ENCODE results near the gene PNCK. TPM values are rescaled to one million over a fixed set of nuclear protein-coding genes. Genes with fewer than 3 reads are reported as not detected.

The PNCK gene
- total and polyA plus RNA-seq, 2 of the 13 experiments (the other 11 are each of a cell fraction or from before 2014, with no cell fraction given) = 33.1 TPM; not detected in 1

DNA sequence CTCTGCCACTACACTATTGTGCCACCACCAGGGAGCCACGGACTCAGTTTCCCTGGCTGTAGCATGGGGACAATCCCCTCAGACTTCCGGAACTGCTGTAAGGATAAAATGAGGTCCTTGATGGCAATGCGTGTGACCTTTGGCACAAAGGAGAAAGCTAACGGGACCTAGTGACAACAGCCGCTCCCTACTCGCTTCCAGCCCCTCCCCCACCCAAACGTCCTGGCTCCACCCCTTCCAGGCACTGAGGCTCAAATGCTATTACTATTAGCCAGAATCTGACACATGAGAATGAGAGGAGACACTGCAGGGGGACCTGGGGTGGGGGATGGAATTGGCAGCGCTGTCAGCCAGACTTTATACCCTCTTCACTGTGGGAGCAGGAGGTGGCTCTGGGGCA lies 32.0 kb downstream of the PNCK start (continued):
- TF ChIP-seq ZBTB42 (CRISPR knock-in tag; IDR thresholded peaks at IDR 0.05) (no peak), JDP2 (CRISPR knock-in tag; IDR thresholded peaks at IDR 0.05; ENCODE audit: borderline replicate concordance) (no peak), TGIF2 (CRISPR knock-in tag; IDR thresholded peaks at IDR 0.05) (no peak), FOXP1 (IDR thresholded peaks at IDR 0.05) (no peak), FOXP1 (CRISPR knock-in tag; IDR thresholded peaks at IDR 0.05) (0 out of 2 replicates have a peak, but pooled peaks have one; percentile 8), NR2C2 (CRISPR knock-in tag; IDR thresholded peaks at IDR 0.05; ENCODE audit: borderline replicate concordance) (0 out of 2 replicates have a peak, but pooled peaks have one; percentile 27), ZNF615 (CRISPR knock-in tag; IDR thresholded peaks at IDR 0.05; ENCODE audit: borderline replicate concordance) (no peak), ZSCAN31 (CRISPR knock-in tag; IDR thresholded peaks at IDR 0.05; ENCODE audit: low read depth) (no peak), GTF3A (CRISPR knock-in tag; conservative IDR thresholded peaks at IDR 0.05) (no peak), ASH2L (IDR thresholded peaks at IDR 0.05; ENCODE audit: insufficient read length, low read depth, low read length) (no peak), NKX3-1 (CRISPR knock-in tag; IDR thresholded peaks at IDR 0.05) (no peak), ZNF766 (CRISPR knock-in tag; IDR thresholded peaks at IDR 0.05; ENCODE audit: borderline replicate concordance) (no peak), MAFF (IDR thresholded peaks at IDR 0.05; ENCODE audit: low read depth, low read length) (no peak), SMAD3 (CRISPR knock-in tag; IDR thresholded peaks at IDR 0.05) (no peak), HMG20B (CRISPR knock-in tag; conservative IDR thresholded peaks at IDR 0.05) (no peak), SP5 (CRISPR knock-in tag; IDR thresholded peaks at IDR 0.05; ENCODE audit: borderline replicate concordance, low read depth) (0 out of 2 replicates have a peak, but pooled peaks have one; percentile 23), ZNF782 (CRISPR knock-in tag; IDR thresholded peaks at IDR 0.05; ENCODE audit: borderline replicate concordance) (no peak)
- TF ChIP-seq, protein P1, sequence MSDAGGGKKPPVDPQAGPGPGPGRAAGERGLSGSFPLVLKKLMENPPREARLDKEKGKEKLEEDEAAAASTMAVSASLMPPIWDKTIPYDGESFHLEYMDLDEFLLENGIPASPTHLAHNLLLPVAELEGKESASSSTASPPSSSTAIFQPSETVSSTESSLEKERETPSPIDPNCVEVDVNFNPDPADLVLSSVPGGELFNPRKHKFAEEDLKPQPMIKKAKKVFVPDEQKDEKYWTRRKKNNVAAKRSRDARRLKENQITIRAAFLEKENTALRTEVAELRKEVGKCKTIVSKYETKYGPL (CRISPR knock-in tag; IDR thresholded peaks at IDR 0.05) = no peak
- TF ChIP-seq, protein P2, sequence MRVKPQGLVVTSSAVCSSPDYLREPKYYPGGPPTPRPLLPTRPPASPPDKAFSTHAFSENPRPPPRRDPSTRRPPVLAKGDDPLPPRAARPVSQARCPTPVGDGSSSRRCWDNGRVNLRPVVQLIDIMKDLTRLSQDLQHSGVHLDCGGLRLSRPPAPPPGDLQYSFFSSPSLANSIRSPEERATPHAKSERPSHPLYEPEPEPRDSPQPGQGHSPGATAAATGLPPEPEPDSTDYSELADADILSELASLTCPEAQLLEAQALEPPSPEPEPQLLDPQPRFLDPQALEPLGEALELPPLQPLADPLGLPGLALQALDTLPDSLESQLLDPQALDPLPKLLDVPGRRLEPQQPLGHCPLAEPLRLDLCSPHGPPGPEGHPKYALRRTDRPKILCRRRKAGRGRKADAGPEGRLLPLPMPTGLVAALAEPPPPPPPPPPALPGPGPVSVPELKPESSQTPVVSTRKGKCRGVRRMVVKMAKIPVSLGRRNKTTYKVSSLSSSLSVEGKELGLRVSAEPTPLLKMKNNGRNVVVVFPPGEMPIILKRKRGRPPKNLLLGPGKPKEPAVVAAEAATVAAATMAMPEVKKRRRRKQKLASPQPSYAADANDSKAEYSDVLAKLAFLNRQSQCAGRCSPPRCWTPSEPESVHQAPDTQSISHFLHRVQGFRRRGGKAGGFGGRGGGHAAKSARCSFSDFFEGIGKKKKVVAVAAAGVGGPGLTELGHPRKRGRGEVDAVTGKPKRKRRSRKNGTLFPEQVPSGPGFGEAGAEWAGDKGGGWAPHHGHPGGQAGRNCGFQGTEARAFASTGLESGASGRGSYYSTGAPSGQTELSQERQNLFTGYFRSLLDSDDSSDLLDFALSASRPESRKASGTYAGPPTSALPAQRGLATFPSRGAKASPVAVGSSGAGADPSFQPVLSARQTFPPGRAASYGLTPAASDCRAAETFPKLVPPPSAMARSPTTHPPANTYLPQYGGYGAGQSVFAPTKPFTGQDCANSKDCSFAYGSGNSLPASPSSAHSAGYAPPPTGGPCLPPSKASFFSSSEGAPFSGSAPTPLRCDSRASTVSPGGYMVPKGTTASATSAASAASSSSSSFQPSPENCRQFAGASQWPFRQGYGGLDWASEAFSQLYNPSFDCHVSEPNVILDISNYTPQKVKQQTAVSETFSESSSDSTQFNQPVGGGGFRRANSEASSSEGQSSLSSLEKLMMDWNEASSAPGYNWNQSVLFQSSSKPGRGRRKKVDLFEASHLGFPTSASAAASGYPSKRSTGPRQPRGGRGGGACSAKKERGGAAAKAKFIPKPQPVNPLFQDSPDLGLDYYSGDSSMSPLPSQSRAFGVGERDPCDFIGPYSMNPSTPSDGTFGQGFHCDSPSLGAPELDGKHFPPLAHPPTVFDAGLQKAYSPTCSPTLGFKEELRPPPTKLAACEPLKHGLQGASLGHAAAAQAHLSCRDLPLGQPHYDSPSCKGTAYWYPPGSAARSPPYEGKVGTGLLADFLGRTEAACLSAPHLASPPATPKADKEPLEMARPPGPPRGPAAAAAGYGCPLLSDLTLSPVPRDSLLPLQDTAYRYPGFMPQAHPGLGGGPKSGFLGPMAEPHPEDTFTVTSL (CRISPR knock-in tag; IDR thresholded peaks at IDR 0.05; ENCODE audit: borderline replicate concordance) = no peak
- TF ChIP-seq, protein P3, sequence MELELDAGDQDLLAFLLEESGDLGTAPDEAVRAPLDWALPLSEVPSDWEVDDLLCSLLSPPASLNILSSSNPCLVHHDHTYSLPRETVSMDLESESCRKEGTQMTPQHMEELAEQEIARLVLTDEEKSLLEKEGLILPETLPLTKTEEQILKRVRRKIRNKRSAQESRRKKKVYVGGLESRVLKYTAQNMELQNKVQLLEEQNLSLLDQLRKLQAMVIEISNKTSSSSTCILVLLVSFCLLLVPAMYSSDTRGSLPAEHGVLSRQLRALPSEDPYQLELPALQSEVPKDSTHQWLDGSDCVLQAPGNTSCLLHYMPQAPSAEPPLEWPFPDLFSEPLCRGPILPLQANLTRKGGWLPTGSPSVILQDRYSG (CRISPR knock-in tag; IDR thresholded peaks at IDR 0.05) = no peak
- TF ChIP-seq, protein P4, sequence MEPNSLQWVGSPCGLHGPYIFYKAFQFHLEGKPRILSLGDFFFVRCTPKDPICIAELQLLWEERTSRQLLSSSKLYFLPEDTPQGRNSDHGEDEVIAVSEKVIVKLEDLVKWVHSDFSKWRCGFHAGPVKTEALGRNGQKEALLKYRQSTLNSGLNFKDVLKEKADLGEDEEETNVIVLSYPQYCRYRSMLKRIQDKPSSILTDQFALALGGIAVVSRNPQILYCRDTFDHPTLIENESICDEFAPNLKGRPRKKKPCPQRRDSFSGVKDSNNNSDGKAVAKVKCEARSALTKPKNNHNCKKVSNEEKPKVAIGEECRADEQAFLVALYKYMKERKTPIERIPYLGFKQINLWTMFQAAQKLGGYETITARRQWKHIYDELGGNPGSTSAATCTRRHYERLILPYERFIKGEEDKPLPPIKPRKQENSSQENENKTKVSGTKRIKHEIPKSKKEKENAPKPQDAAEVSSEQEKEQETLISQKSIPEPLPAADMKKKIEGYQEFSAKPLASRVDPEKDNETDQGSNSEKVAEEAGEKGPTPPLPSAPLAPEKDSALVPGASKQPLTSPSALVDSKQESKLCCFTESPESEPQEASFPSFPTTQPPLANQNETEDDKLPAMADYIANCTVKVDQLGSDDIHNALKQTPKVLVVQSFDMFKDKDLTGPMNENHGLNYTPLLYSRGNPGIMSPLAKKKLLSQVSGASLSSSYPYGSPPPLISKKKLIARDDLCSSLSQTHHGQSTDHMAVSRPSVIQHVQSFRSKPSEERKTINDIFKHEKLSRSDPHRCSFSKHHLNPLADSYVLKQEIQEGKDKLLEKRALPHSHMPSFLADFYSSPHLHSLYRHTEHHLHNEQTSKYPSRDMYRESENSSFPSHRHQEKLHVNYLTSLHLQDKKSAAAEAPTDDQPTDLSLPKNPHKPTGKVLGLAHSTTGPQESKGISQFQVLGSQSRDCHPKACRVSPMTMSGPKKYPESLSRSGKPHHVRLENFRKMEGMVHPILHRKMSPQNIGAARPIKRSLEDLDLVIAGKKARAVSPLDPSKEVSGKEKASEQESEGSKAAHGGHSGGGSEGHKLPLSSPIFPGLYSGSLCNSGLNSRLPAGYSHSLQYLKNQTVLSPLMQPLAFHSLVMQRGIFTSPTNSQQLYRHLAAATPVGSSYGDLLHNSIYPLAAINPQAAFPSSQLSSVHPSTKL (CRISPR knock-in tag; IDR thresholded peaks at IDR 0.05) = peak; percentile 28; the same call in 1 of the 2 replicates

Data from HepG2 (cell line).